Stimulated activated CD4-positive, alpha-beta T cell treated with anti-CD3 and anti-CD28 coated beads, Interleukin-2, amount 100 ng/mL, for 4 hours (primary cell): ENCODE results near the gene SESN2.

Experiments
- DNase-seq: peaks from one replicate; pipeline ENCODE4 v3.0.0-alpha.2; 2020; ENCODE audit warnings: low read depth

SESN2 gene

GRCh38 chr1:28249866-28250295, 9.4 kb upstream of the SESN2 start:
- DNase-seq, result no peak

- DNase-seq, result no peak
These were observed 3.0 kb upstream of the SESN2 start for GRCh38 chr1:28256197-28256827.

- DNase-seq, result no peak
These were observed 1.6 kb upstream of the SESN2 start for GRCh38 chr1:28257736-28258135.

GRCh38 chr1:28258628-28259251, 578 bp upstream of the SESN2 start:
- DNase-seq, result no peak

GRCh38 chr1:28259934-28260802, 850 bp downstream of the SESN2 start:
- DNase-seq, result no peak

- no peak for DNase-seq
These were observed 1.5 kb downstream of the SESN2 start for GRCh38 chr1:28260803-28261174.

GRCh38 chr1:28264897-28265296, 5.6 kb downstream of the SESN2 start:
- DNase-seq, result no peak

GRCh38 chr1:28265577-28265976, 6.3 kb downstream of the SESN2 start:
- DNase-seq, result no peak

- DNase-seq, result no peak
These were observed 7.6 kb downstream of the SESN2 start for GRCh38 chr1:28266920-28267322.

GRCh38 chr1:28267633-28268032, 8.3 kb downstream of the SESN2 start:
- DNase-seq, result no peak

GRCh38 chr1:28269529-28269928, 10.2 kb downstream of the SESN2 start:
- DNase-seq, result no peak

- DNase-seq, result no peak
These were observed 13.0 kb downstream of the SESN2 start for GRCh38 chr1:28272215-28272852.

- no peak for DNase-seq
These were observed 14.0 kb downstream of the SESN2 start for GRCh38 chr1:28273216-28273860.

- DNase-seq, result no peak
These were observed 19.4 kb downstream of the SESN2 start for GRCh38 chr1:28278763-28279162.

GRCh38 chr1:28279721-28280120, 20.4 kb downstream of the SESN2 start:
- DNase-seq, result no peak

- DNase-seq, result no peak
These were observed 21.2 kb downstream of the SESN2 start for GRCh38 chr1:28280501-28280900.

- DNase-seq, result no peak
These were observed 21.7 kb downstream of the SESN2 start for GRCh38 chr1:28280977-28281381.

- no peak for DNase-seq
These were observed 22.5 kb downstream of the SESN2 start for GRCh38 chr1:28281608-28282425.

GRCh38 chr1:28282426-28283407, 23.4 kb downstream of the SESN2 start:
- DNase-seq, result no peak

- DNase-seq, result no peak
These were observed 26.8 kb downstream of the SESN2 start for GRCh38 chr1:28286111-28286510.
